ENCODE measurements around the gene ANAPC10.
"Not testable (repeated sequence)": the region's sequence is repeated elsewhere in the genome, so short reads cannot be mapped to it uniquely, and the experiment has no call there.

ANAPC10 gene, protein sequence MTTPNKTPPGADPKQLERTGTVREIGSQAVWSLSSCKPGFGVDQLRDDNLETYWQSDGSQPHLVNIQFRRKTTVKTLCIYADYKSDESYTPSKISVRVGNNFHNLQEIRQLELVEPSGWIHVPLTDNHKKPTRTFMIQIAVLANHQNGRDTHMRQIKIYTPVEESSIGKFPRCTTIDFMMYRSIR

DNA sequence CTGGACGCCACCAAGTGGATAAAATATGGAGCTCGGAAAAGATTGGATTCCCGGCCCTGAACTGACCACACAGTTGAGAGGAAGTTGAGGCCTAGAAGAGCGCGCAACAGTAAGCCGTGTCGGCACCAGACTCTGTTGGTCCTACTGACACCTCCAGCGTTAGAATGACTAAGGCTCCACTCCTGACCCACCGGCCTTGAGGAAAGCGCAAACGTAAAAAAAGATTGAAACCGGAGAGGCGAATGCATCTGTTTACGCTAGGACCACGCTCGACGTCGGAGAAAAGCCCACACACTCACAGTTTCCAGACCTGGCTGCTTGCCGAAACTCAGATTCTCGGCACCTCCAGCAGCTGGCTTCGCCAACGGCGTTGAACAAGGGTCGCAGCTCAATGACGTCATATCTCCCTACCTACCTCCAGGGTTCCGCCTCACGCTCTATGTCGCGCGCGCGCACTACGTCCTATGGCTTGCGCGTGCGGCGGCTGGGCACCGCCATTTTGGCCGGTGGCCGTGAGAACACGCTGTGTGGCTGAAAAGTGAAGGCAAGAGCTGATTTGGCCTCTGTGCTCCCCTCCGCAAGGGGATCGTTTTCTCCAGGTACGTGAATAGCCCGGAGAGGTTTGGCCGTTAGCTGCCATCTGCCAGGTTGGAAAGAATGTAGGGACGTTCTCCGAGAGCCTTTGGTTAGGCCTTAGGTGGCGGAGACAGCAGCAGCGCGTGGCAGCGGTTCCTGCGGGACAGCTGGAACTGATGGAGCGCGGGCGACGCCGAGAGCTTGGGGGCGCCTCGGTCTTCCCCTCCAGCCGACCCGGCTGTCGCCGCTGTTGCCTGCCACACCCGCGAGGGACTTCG is at the start of gene ANAPC10, which contains the start of gene ABCE1:
TSS of gene ANAPC10 (minus strand) at position 376 of the 854 bp plus-strand sequence. CDS start 2,097 bp downstream, outside the sequence.
TSS of gene ABCE1 (plus strand) at position 491 of the 854 bp plus-strand sequence. CDS start 6,102 bp downstream, outside the sequence.
- DNase-seq (ENCODE audit: low spot score) = peak; percentile 95

DNA sequence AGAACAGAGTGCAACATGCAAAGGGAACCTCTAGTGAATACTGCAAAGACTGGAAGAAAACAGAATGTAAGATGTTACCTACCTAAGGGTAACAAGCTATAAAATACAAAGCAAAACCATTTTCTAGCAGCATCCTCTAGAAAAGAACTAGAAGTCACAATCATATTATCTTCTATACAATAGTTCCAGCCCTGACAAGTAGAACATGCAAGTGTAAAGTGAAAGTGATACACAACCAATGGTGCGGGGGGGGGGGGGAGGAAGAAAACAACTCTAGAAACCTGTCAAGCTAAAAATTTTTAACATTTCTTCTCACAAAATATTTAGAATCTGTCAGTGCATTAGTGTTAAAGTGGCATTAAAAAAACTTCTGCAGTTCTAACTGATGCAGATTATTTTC is 38.2 kb upstream of the ANAPC10 start:
- DNase-seq (ENCODE audit: low spot score) = not testable (repeated sequence)

GRCh38 chr4:145132511-145133098 is 34.6 kb upstream of the ANAPC10 start:
- DNase-seq (ENCODE audit: low spot score) = no peak

DNA sequence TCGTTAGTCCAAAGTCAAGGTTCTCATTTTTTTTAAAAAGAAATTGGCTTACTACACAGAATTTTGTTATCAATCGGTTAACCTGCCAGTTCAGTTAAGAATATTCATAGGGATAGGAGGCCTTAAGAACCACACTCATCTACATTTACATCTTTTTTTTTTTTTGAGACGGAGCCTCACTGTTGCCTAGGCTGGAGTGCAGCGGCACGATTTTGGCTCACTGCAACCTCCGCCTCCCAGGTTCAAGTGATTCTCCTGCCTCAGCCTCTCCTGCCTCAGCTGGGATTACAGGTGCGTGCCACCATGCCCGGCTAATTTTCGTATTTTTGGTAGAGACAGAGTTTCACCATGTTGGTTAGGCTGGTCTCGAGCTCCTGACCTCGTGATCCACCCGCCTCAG is 33.9 kb upstream of the ANAPC10 start:
- no peak for DNase-seq (ENCODE audit: low spot score)

GRCh38 chr4:145130788-145131399 is 32.9 kb upstream of the ANAPC10 start:
- no peak for DNase-seq (ENCODE audit: low spot score)

DNA sequence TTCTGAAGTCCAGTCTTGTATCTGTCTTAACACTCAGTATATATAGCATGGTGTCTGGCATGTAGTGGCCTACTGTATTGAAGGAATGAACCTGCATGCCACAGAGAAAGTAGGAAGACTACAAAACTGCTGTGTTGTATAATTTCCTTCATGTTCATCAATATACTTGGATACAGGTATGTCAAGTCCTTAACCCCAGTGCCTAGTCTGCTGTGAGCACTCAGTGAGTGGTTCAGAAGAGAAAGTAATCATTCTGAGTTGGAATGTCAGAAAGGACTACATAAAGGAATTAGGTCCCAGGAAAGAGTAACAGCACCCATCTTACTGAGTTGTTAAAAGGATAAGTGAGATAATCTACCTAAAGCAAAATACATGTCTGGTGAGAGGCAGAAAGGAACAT is 32.1 kb upstream of the ANAPC10 start:
- no peak for DNase-seq (ENCODE audit: low spot score)

DNA sequence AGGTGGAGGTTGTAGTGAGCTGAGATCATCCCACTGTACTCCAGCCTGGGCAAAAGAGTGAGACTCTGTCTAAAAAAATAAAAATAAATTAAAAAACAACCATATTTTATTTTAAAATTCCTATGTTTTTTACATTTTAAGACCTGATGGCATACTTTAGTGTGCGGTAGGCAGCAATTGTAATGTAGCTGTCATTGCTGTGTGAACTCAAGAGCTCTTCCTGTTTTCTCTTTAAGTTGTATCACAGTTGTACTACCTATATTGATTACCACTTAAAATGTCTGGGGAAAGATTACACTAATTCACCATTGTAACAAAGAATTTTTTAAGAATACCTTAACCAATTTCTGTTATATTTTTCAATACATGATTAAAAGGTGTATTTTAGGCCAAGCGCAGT is 27.4 kb upstream of the ANAPC10 start:
- DNase-seq (ENCODE audit: low spot score) = no peak

DNA sequence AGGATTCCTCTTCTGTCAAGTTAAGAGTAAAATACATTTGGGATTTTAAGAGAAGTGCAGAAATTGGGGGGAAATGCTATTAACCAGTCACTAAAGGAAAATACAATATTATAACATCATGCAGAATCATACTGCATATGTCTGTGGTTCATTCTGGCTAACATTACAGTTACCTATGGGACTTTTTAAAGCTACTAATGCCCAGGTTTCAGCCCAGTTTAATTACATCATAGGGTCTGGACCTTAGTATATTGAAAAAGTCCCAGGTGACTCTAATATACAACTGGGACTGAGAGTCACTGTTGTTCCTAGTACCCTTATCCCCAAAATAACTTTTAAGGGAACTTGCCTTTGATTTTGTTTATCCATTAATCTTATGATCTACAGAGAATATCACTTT is 10.1 kb upstream of the ANAPC10 start:
- DNase-seq (ENCODE audit: low spot score) = no peak

DNA sequence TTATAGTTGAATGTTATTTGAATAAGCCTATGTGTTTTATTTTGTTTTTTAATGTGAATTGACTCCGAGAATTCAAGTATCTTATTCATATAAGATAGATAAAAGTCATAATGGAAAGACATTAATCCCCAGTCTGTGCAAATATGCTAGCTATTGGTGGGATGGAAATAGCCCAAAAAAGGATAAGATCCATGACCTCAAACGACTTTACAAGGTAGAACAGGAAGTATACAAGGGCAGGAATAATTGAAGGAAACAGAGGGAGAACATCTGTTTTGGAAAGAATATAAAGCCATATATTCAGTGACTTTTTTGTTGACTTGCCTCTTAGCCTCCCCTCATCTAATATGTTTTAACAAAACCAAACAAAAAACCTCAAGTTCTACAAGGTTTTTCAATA is 9.1 kb upstream of the ANAPC10 start:
- no peak for DNase-seq (ENCODE audit: low spot score)

DNA sequence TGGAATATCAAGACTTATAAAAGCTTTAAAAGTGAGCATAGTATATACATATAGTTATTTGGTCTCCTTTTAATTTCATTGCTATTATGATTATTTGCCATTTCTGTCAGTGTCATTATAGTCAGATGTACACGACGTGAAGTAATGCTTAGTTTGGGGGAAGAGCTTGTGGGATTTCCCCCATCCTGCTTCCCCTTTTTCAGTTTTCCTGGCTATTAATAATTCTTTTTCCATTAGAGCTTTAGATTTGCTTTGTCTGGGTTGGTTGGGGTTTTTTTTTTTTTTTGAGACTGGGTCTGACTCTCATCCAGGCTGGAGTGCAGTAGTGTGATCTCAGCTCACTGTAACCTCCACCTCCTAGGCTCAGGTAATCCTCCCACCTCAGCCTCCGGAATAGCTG is 5.5 kb upstream of the ANAPC10 start:
- no peak for DNase-seq (ENCODE audit: low spot score)

DNA sequence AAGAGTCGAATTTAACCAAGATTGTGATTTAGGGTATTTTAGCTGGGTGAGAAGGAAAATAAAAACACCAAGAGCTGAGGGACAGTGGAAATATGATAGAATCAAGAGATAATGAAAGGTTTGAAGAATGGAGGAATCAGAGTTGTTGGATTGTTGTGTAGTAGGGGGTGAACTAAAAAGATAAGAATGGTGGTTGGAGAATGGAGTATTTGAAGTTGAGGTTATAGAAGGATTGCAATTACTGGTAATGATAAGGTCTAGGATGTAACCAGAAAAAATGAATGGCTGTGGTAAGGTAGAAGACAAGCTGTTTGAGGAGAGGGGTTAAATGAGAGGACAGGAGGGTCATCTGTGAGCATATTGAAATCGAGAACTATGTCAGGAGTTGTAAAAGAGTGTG is 4.6 kb upstream of the ANAPC10 start:
- no peak for DNase-seq (ENCODE audit: low spot score)

DNA sequence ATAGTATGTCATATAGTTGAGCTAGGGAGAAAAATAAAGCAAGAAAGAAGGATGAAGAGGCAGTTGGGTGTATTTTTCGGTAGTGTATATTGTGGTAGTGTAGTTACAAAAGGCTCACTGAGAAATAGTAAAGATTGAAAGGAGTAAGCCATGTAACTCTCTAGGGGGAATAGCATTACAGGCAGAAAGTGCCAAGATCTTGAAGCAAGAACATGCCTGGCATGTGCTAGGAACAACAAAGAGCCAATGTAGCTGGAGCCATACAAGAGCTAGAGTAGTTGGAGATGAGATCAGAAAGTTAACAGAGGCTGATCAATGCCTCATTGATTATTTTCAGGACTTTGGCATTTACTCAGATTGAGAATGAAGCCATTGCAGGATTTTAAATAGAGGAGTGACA is 3.1 kb upstream of the ANAPC10 start:
- DNase-seq (ENCODE audit: low spot score) = no peak

- DNase-seq (ENCODE audit: low spot score) = no peak
Observed at GRCh38 chr4:145099653-145100052, 1.7 kb upstream of the ANAPC10 start.

GRCh38 chr4:145098675-145099037 is 660 bp upstream of the ANAPC10 start:
- no peak for DNase-seq (ENCODE audit: low spot score)

- no peak for DNase-seq (ENCODE audit: low spot score)
Observed at GRCh38 chr4:145097331-145097820, 620 bp downstream of the ANAPC10 start.

GRCh38 chr4:145093638-145094037 is 4.4 kb downstream of the ANAPC10 start:
- DNase-seq (ENCODE audit: low spot score) = no peak

DNA sequence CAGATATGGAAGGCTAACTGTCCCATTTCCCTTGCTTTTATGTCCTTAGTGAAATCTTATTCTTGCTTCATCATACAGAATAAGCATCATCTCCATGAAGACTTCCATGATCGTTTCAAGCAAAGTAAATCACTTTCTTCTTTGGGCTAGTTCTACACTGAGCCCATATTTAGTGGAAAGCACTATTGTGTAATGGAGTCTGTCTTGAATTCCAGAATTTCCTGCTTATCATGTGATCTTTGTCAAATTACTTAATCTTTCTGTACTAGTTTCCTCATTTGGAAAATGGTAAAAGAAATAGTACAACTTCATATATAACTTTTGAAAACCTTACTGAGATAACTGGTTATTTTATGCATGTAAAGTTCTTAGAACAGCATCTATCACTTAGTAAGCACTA is 7.6 kb downstream of the ANAPC10 start:
- no peak for DNase-seq (ENCODE audit: low spot score)

- DNase-seq (ENCODE audit: low spot score) = no peak
Observed at GRCh38 chr4:145083891-145084605, 13.9 kb downstream of the ANAPC10 start.

DNA sequence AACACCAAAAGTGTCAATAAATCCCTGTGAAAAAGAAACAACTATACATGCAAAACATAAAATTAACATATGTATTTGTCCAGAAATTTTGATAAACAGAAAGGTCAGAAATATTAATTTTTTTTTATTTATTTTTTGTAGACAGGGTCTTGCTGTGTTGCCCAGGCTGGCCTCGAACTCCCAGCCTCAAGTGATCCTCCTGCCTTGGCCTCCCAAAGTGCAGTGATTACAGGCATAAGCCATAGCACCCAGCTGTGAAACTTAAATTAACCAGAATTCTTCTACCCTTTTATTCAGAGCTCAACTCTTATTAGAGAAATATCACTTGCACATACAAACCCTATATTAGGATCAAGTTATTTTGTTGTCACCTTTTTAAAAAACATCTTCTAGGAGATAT is 16.2 kb downstream of the ANAPC10 start:
- no peak for DNase-seq (ENCODE audit: low spot score)

GRCh38 chr4:145076469-145076855 is 21.5 kb downstream of the ANAPC10 start:
- DNase-seq (ENCODE audit: low spot score) = no peak

DNA sequence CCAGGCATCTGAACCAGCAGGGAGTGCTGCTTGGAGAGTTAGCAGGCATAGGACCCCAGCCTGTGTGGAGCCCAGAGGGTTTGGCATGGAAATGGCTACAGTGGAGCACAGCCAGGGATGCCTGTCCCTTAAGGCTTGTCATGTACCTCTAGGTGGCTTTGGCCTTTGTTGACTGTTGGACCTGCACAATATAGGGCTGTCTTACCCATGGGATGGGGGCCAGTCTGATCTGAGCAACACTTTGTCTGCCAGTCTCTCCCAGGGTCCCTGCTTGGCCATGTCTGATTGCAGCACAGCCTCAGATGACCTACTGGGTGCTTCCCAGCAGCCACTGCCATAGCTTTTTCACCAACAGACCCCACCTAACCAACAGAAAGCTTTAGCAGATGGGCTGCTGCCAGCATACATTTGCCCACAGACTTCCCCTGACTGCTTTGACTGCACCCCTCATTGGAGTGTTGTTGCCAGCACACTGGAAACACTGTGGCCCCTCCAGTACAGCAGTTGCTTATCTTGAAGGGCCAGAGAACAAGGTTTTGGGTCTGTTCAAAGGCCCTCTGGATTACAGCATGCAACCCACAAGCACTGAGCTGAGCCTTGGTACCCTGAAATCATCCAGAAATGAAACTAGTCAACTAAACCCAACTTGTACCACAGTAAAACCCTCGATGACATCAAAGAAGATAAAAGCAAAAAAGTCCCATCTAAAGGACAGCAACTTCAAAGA is 22.1 kb downstream of the ANAPC10 start:
- no peak for DNase-seq (ENCODE audit: low spot score)

Measured in ecto neural progenitor cell (in vitro differentiated cells).